Activated CD4-positive, alpha-beta T cell treated with anti-CD3 and anti-CD28 coated beads for 4 hours (primary cell): ENCODE measurements around the gene FIBCD1.

ENCODE experiments used
- DNase-seq, 2 donors: peaks; one replicate each; pipeline ENCODE4 v3.0.0-alpha.2; 2020

Gene FIBCD1

DNA sequence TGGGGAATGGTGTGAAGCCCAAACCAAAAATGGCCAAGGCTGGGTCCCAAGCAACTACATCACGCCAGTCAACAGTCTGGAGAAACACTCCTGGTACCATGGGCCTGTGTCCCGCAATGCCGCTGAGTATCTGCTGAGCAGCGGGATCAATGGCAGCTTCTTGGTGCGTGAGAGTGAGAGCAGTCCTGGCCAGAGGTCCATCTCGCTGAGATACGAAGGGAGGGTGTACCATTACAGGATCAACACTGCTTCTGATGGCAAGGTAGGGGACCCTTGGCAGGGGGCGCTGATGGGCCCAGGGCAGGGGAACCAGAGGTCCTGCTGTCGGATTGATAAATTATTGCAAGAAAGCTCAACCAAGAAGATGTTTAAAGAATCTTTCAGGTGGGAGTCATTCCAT, 84.2 kb downstream of the FIBCD1 start:
- DNase-seq: no peak

DNA sequence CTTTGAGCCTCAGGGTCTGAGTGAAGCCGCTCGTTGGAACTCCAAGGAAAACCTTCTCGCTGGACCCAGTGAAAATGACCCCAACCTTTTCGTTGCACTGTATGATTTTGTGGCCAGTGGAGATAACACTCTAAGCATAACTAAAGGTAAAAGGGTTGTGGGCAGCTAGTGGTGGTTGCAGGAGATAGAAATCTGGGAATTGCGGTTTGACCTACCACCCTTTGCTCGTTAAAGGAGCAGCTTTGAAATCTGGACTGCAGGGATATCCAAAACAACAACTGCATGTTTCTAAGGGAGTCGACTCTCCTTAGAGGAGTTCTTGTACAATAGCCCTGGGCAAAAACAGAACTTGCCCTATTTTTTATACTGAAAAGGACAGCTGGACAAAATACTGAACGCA, 85.0 kb downstream of the FIBCD1 start:
- DNase-seq: no peak

DNA sequence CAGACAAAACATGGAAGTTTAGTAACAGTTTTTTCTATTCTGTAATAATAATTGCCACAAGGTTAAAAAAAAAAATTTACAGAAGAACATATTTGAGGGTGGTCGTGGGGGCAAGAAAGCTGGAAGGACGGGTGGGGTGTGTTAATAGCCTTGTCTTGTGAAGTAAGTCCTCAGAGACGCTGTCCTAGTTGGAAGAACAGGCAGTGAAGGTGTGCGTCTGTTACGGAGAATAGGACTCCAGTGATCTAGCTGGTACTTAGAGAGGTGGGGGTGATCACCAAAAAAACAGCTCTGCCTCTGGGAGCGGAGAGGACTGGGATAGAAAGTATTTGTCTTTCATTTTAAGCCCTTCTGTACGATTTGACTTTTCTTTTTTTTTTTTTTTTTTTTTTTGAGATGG, 86.2 kb downstream of the FIBCD1 start:
- DNase-seq: no peak
